D721Med (cell line): ENCODE data around the gene EXOC2.
"Not testable (repeated sequence)": the region's sequence is repeated elsewhere in the genome, so short reads cannot be mapped to it uniquely, and the experiment has no call there.

ENCODE experiments used
- DNase-seq: peaks from one replicate; pipeline ENCODE4 v3.0.0; 2011; ENCODE audit warnings: low spot score; ENCODE audit not compliant: insufficient read length
- FAIRE-seq: peaks from 2 replicates; lab custom pipeline; 2011; peaks lifted over from hg19 to GRCh38; lab: Jason Lieb, UNC
- CTCF ChIP-seq: IDR thresholded peaks from 2 replicates; pipeline ENCODE4 v1.5.1; 2012; ENCODE audit warnings: mild to moderate bottlenecking, control low read depth; ENCODE audit not compliant: insufficient read depth; ENCODE audit errors: missing control alignments

Gene EXOC2

GRCh38 chr6:665403-666267 lies 27.3 kb downstream of the EXOC2 start:
- no peak for TF ChIP-seq CTCF
- FAIRE-seq (no peak), DNase-seq (no peak)

GRCh38 chr6:663788-664187 lies 29.2 kb downstream of the EXOC2 start:
- DNase-seq, FAIRE-seq: not testable (repeated sequence)

GRCh38 chr6:659716-660581 lies 33.0 kb downstream of the EXOC2 start:
- FAIRE-seq (no peak), DNase-seq (no peak)

GRCh38 chr6:658244-658643 lies 34.7 kb downstream of the EXOC2 start:
- no peak for DNase-seq
- FAIRE-seq = no peak
- no peak for TF ChIP-seq CTCF

More at GRCh38 chr6:659716-660581, 33.0 kb downstream of the EXOC2 start:
- TF ChIP-seq CTCF = no peak

GRCh38 chr6:657743-658142 lies 35.2 kb downstream of the EXOC2 start:
- no peak for FAIRE-seq

GRCh38 chr6:656460-657252 lies 36.3 kb downstream of the EXOC2 start, which contains the start of gene HUS1B:
Gene HUS1B, minus strand, starts transcription at chr6:657100. Its CDS starts 156 bp downstream, at chr6:656944.
- FAIRE-seq (no peak), DNase-seq (no peak)
- no peak for TF ChIP-seq CTCF

More at GRCh38 chr6:657743-658142, 35.2 kb downstream of the EXOC2 start:
- TF ChIP-seq CTCF = no peak
- no peak for DNase-seq

GRCh38 chr6:654136-654535 lies 38.8 kb downstream of the EXOC2 start:
- TF ChIP-seq CTCF = no peak
- no peak for DNase-seq
- no peak for FAIRE-seq
